ENCODE results near the gene ZNF740.

DNA sequence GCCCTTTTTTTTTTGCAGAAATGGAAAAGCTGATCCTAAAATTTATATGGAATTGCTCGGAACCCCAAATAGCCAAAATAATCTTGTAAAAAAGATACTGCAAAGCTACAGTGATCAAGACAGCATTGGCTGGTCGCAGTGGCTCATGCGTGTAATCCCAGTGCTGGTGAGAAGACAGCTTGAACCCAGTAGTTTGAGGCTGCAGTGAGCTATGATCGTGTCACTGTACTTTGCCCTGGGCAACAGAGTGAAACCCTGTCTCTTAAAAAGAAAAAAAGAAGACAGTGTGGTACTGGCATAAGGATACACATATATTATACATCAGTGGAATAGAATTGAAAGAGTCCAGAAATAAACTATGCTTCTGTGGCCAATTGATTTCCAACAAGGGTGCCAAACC lies 21.1 kb downstream of the ZNF740 start:
- TF ChIP-seq, protein P1, sequence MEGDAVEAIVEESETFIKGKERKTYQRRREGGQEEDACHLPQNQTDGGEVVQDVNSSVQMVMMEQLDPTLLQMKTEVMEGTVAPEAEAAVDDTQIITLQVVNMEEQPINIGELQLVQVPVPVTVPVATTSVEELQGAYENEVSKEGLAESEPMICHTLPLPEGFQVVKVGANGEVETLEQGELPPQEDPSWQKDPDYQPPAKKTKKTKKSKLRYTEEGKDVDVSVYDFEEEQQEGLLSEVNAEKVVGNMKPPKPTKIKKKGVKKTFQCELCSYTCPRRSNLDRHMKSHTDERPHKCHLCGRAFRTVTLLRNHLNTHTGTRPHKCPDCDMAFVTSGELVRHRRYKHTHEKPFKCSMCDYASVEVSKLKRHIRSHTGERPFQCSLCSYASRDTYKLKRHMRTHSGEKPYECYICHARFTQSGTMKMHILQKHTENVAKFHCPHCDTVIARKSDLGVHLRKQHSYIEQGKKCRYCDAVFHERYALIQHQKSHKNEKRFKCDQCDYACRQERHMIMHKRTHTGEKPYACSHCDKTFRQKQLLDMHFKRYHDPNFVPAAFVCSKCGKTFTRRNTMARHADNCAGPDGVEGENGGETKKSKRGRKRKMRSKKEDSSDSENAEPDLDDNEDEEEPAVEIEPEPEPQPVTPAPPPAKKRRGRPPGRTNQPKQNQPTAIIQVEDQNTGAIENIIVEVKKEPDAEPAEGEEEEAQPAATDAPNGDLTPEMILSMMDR (conservative IDR thresholded peaks at IDR 0.05; ENCODE audit: low read length) = no peak
- TF ChIP-seq EZH2phosphoT487 (IDR thresholded peaks at IDR 0.05; ENCODE audit: borderline replicate concordance, low read depth, low read length) = no peak

All from OCI-LY7 (cell line).